IMR-90 (cell line): ENCODE data around the gene UGGT2.
A peak's percentile ranks its signal among the peaks of the same experiment; 100 is the strongest.

Source experiments
- BHLHE40 ChIP-seq: fragments of 150-350 bp; IDR thresholded peaks from 2 replicates; pipeline ENCODE4 v1.6.1; 2016; ENCODE audit warnings: mild to moderate bottlenecking, low read depth, low read length
- CEBPB ChIP-seq: IDR thresholded peaks from 2 replicates; pipeline ENCODE4 v1.6.1; 2012; ENCODE audit warnings: low read depth, low read length, improper control_type of control experiment
- CHD1 ChIP-seq: IDR thresholded peaks from 2 replicates; pipeline ENCODE4 v1.6.1; 2012; ENCODE audit warnings: low read depth, low read length, improper control_type of control experiment
- CTCF ChIP-seq: conservative IDR thresholded peaks from 2 replicates; pipeline ENCODE4 v1.5.1; 2012; ENCODE audit warnings: mild to moderate bottlenecking, low read depth, low read length, improper control_type of control experiment
- FOS ChIP-seq: fragments of 150-350 bp; IDR thresholded peaks from 2 replicates; pipeline ENCODE4 v1.6.1; 2016; ENCODE audit warnings: low read depth, low read length
- MAFK ChIP-seq: IDR thresholded peaks from 2 replicates; pipeline ENCODE4 v1.6.1; 2012; ENCODE audit warnings: low read depth, low read length, improper control_type of control experiment
- MXI1 ChIP-seq: IDR thresholded peaks from 2 replicates; pipeline ENCODE4 v1.6.1; 2012; ENCODE audit warnings: low read depth, mild to moderate bottlenecking, low read length, moderate library complexity, borderline replicate concordance
- POLR2A ChIP-seq: IDR thresholded peaks from 2 replicates; pipeline ENCODE4 v1.6.1; 2012; ENCODE audit warnings: mild to moderate bottlenecking, low read depth, low read length
- SMC3 ChIP-seq: fragments of 150-350 bp; IDR thresholded peaks from 2 replicates; pipeline ENCODE4 v1.6.1; 2016; ENCODE audit warnings: low read depth, mild to moderate bottlenecking, antibody characterized with exemption, low read length, moderate library complexity

- TF ChIP-seq CTCF, result peak; percentile 61
- TF ChIP-seq FOS, result no peak
- no peak for TF ChIP-seq MXI1
- TF ChIP-seq POLR2A, result no peak
- TF ChIP-seq BHLHE40, result no peak
- TF ChIP-seq CHD1, result no peak
- TF ChIP-seq MAFK, result no peak
- TF ChIP-seq SMC3, result peak; percentile 29
- TF ChIP-seq CEBPB, result no peak
Observed at GRCh38 chr13:96075953-96076543, 22.8 kb upstream of the UGGT2 start.
